ENCODE results near the gene CHTF8. TPM values are rescaled to one million over a fixed set of nuclear protein-coding genes. Genes with fewer than 3 reads are reported as not detected.

Gene CHTF8
- total RNA-seq, 2 experiments from 2014 or later, result 111 to 115 TPM

DNA sequence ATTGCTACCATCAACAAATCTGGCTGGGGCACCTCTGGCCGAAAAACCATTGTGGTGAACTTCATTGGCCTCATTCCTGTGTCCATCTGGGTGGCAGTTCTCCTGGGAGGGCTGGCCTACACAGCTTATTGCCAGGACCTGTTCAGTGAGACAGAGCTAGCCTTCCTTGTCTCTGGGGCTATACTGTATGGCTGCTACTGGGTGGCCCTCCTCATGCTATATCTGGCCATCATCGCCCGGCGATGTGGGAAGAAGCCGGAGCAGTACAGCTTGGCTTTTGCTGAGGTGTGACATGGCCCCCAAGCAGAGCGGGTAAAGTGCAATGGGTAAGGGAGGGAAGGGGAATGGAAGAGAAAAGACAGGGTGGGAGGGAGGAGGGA is 17.4 kb downstream of the CHTF8 start:
- no peak for DNase-seq
- TF ChIP-seq, protein P1, sequence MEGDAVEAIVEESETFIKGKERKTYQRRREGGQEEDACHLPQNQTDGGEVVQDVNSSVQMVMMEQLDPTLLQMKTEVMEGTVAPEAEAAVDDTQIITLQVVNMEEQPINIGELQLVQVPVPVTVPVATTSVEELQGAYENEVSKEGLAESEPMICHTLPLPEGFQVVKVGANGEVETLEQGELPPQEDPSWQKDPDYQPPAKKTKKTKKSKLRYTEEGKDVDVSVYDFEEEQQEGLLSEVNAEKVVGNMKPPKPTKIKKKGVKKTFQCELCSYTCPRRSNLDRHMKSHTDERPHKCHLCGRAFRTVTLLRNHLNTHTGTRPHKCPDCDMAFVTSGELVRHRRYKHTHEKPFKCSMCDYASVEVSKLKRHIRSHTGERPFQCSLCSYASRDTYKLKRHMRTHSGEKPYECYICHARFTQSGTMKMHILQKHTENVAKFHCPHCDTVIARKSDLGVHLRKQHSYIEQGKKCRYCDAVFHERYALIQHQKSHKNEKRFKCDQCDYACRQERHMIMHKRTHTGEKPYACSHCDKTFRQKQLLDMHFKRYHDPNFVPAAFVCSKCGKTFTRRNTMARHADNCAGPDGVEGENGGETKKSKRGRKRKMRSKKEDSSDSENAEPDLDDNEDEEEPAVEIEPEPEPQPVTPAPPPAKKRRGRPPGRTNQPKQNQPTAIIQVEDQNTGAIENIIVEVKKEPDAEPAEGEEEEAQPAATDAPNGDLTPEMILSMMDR (IDR thresholded peaks at IDR 0.05), result no peak

DNA sequence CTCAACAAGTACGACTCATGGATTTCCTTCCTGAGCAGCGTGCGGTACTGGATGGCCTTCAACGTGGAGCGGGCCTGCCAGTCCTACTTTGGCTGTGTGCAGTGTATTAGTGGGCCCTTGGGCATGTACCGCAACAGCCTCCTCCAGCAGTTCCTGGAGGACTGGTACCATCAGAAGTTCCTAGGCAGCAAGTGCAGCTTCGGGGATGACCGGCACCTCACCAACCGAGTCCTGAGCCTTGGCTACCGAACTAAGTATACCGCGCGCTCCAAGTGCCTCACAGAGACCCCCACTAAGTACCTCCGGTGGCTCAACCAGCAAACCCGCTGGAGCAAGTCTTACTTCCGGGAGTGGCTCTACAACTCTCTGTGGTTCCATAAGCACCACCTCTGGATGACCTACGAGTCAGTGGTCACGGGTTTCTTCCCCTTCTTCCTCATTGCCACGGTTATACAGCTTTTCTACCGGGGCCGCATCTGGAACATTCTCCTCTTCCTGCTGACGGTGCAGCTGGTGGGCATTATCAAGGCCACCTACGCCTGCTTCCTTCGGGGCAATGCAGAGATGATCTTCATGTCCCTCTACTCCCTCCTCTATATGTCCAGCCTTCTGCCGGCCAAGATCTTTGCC is 17.9 kb downstream of the CHTF8 start:
- Mint-ChIP-seq H3K27ac (no peak overlapping the region), H3K27me3 (peaks cover under 1% of the 10 kb centered on the region), H3K4me1 (ENCODE audit: low read depth) (peaks cover 3% of the 10 kb centered on the region), H3K36me3 (ENCODE audit: low read depth) (peaks cover 19% of the 10 kb centered on the region), H3K4me3 (no peak overlapping the region), H3K9me3 (no peaks in the 10 kb centered on the region)
- ATAC-seq (no peak), DNase-seq (no peak)
- ChIA-PET POLR2A (interaction anchor here (0.7 to 1.8 kb wide), 3 partner anchors 8 to 573 kb away, joined by 3 to 5 read pairs (median 4); partner anchors contain the start of gene HAS3), CTCF (interaction anchor here (0.8 to 5.5 kb wide), 6 partner anchors 8 to 198 kb away, joined by 3 to 73 read pairs (median 5); no protein-coding TSS in a partner anchor)
- TF ChIP-seq, protein P1 (IDR thresholded peaks at IDR 0.05), result no peak
- intact Hi-C loops (cut with micrococcal nuclease), result no loop called here

More for the DNA sequence above, 17.4 kb downstream of the CHTF8 start:
- no peaks in the 10 kb centered on the region for H3K9me3 Mint-ChIP-seq
- H3K4me3 Mint-ChIP-seq, result no peak overlapping the region
- ChIA-PET POLR2A (interaction anchor here (1.8 kb wide), 1 partner anchor 10 kb away, joined by 5 read pairs; the partner anchor contains the start of gene HAS3), CTCF (interaction anchor here (1.1 to 5.5 kb wide), 3 partner anchors 7 to 15 kb away, joined by 3 to 73 read pairs (median 6); no protein-coding TSS in a partner anchor)
- no peak overlapping the region for H3K27ac Mint-ChIP-seq
- no peak for ATAC-seq
- H3K4me1 Mint-ChIP-seq (ENCODE audit: low read depth), result peaks cover 3% of the 10 kb centered on the region
- peaks cover 17% of the 10 kb centered on the region for H3K36me3 Mint-ChIP-seq (ENCODE audit: low read depth)
- intact Hi-C loops (cut with micrococcal nuclease), result no loop called here
- no peaks in the 10 kb centered on the region for H3K27me3 Mint-ChIP-seq

DNA sequence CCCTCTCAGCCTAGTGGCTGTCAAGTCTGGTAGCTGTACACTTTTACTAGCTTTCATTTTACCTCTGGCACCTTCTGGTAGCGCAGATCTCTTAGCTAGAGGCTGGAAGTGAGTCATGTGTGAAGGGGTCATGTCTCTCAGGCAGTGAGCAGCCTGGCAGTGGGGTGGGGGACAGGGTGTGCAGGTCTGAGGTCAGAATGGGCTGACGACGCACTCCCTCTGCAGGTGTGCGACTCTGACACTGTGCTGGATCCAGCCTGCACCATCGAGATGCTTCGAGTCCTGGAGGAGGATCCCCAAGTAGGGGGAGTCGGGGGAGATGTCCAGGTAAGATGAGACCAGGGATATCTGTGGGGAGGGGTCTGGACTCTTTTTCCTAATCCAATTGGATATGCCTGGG is 19.2 kb downstream of the CHTF8 start:
- Mint-ChIP-seq H3K27ac (no peak overlapping the region), H3K9me3 (no peaks in the 10 kb centered on the region), H3K4me3 (no peak overlapping the region), H3K27me3 (peaks cover 8% of the 10 kb centered on the region), H3K36me3 (ENCODE audit: low read depth) (peaks cover 18% of the 10 kb centered on the region), H3K4me1 (ENCODE audit: low read depth) (peaks cover 3% of the 10 kb centered on the region)
- TF ChIP-seq, protein P1 (IDR thresholded peaks at IDR 0.05), result no peak
- POLR2A ChIA-PET, result interaction anchor here (0.7 to 1.2 kb wide), 3 partner anchors 9 to 572 kb away, joined by 3 to 4 read pairs (median 3); no protein-coding TSS in a partner anchor
- peak; percentile 11 for ATAC-seq
- intact Hi-C loops (cut with micrococcal nuclease), result no loop called here
- CTCF ChIA-PET, result interaction anchor here (0.8 to 5.5 kb wide), 15 partner anchors 9 to 270 kb away, joined by 3 to 73 read pairs (median 3); partner anchors contain the start of gene TANGO6
- DNase-seq, result no peak

DNA sequence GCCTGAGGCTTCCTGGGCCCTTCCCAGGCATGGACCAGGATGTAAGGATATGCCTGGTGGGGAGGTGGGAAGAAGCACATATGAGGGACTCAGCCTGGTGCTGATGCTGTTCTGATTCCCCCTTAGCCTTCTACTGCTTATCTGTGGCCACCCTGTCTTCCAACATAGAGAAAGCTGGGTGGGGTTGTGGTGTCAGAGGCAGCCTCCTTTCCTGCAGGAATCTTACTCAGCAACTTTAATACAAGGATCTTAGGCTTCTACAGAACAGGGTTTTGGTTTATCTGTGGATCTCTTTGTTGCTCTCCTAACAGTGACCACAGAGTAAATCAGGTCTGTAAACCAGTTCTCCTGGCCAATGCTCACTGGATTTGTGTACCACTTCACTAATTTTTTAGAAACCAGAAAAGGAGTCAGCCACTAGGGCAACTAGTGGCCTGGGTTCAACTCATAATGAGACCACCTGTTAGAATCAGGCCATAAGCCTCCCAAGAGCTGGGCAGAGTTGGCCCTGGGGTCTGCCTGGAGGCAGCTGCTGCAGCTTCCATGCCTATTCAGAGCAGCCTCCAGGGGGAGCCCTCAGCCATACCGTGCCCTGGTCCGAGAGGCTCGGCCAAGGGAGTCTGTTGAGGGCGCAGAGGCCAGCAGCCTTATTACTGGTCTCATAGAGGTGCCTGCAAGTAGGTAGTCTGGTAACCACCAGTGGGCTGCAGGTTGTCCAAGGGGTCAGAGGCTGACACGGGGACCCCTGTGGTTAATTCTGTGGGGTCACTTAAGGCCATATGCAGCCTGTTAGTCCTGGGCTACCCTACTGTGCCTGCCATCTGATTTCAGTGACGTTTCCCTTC is 19.9 kb downstream of the CHTF8 start:
- ChIA-PET POLR2A (interaction anchor here (1.2 kb wide), 1 partner anchor 13 kb away, joined by 3 read pairs; no protein-coding TSS in a partner anchor), CTCF (interaction anchor here (0.6 to 5.5 kb wide), 14 partner anchors 10 to 522 kb away, joined by 3 to 73 read pairs (median 4); partner anchors contain the start of gene TANGO6)
- H3K9me3 Mint-ChIP-seq, result no peaks in the 10 kb centered on the region
- no peak overlapping the region for H3K27ac Mint-ChIP-seq
- DNase-seq (peak; percentile 74), ATAC-seq (peak; percentile 91)
- peaks cover under 1% of the 10 kb centered on the region for H3K4me1 Mint-ChIP-seq (ENCODE audit: low read depth)
- H3K4me3 Mint-ChIP-seq, result no peak overlapping the region
- intact Hi-C loops (cut with micrococcal nuclease), result no loop called here
- TF ChIP-seq, protein P1 (IDR thresholded peaks at IDR 0.05), result peak; percentile 79
- peaks cover 14% of the 10 kb centered on the region for H3K36me3 Mint-ChIP-seq (ENCODE audit: low read depth)
- peaks cover 13% of the 10 kb centered on the region for H3K27me3 Mint-ChIP-seq

All from activated CD8-positive, alpha-beta T cell treated with anti-CD3 and anti-CD28 coated beads for 36 hours (primary cell).